Hepatocyte (in vitro differentiated cells): Measurements from ENCODE around the gene CCDC120.

Experiments
- EZH2 ChIP-seq: fragments of 200-600 bp; sonication (generic); IDR thresholded peaks from 2 replicates; pipeline ENCODE4 v1.6.1; 2016; ENCODE audit warnings: antibody characterized with exemption, mild to moderate bottlenecking, borderline replicate concordance
- EZH2phosphoT487 ChIP-seq: fragments of 200-600 bp; sonication (generic); IDR thresholded peaks from one replicate; pipeline ENCODE4 v1.6.1; 2018; ENCODE audit warnings: antibody characterized with exemption, mild to moderate bottlenecking, low read depth, moderate library complexity; ENCODE audit not compliant: unreplicated experiment, severe bottlenecking
- TF ChIP-seq, protein P1 (sequence below): fragments of 200-600 bp; sonication (generic); IDR thresholded peaks from 2 replicates; pipeline ENCODE4 v1.5.1; 2016; ENCODE audit warnings: antibody characterized with exemption, mild to moderate bottlenecking; ENCODE audit not compliant: poor library complexity

DNA sequence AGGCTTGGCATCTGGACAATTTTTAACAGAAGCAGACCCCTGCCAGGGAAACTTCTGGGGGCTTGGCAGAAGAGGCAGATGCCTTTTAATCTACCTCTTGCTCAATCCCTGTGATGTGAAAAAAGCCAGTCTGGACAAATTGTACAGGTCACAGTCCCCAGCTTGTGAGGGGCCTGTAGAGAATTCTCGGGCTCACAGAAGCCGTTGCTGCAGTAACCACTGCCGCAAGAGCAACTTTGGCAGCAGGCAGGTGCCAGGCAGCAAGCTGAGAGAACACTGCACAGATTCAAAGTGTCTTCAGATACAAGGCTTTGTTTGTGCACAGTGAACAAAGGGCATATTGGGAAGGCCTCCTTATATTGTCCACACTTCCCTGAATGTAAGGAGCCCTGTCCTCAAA lies 53.0 kb downstream of the CCDC120 start:
- TF ChIP-seq, protein P1, sequence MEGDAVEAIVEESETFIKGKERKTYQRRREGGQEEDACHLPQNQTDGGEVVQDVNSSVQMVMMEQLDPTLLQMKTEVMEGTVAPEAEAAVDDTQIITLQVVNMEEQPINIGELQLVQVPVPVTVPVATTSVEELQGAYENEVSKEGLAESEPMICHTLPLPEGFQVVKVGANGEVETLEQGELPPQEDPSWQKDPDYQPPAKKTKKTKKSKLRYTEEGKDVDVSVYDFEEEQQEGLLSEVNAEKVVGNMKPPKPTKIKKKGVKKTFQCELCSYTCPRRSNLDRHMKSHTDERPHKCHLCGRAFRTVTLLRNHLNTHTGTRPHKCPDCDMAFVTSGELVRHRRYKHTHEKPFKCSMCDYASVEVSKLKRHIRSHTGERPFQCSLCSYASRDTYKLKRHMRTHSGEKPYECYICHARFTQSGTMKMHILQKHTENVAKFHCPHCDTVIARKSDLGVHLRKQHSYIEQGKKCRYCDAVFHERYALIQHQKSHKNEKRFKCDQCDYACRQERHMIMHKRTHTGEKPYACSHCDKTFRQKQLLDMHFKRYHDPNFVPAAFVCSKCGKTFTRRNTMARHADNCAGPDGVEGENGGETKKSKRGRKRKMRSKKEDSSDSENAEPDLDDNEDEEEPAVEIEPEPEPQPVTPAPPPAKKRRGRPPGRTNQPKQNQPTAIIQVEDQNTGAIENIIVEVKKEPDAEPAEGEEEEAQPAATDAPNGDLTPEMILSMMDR = no peak
- TF ChIP-seq EZH2phosphoT487 = no peak
- no peak for TF ChIP-seq EZH2
